A673 (cell line): ENCODE data around the gene TBC1D4. TPM values are rescaled to one million over a fixed set of nuclear protein-coding genes. Genes with fewer than 3 reads are reported as not detected.

ENCODE experiments used
- BruUV-seq: library from RNA; stranded (reverse); fragments of 400-500 nt; replicated peaks from 2 replicates; lab custom pipeline; 2021; lab: Mats Ljungman, UMichigan
- CTCF ChIA-PET: fragments of 300-600 bp; sonication (Branson Sonifier 250); formaldehyde crosslinking; loops from one replicate; lab custom pipeline; 2022; ENCODE audit warnings: antibody characterized with exemption; lab: Charles Lee
- POLR2A ChIA-PET: fragments of 300-600 bp; sonication (Branson Sonifier 250); formaldehyde crosslinking; loops from one replicate; lab custom pipeline; 2022; ENCODE audit warnings: antibody characterized with exemption; ENCODE audit not compliant: low non-redundant PET; lab: Charles Lee
- DNase-seq: peaks from one replicate; pipeline ENCODE4 v3.0.0-alpha.2; 2015; ENCODE audit warnings: low spot score
- H3K27ac ChIP-seq: fragments of 200-600 bp; sonication (generic); 2 replicates; pipeline ENCODE4 v1.5.1; 2016; ENCODE audit warnings: mixed run types, low read depth, mild to moderate bottlenecking, mixed read lengths, antibody characterized with exemption, low read length; ENCODE audit not compliant: poor library complexity, severe bottlenecking
- H3K27me3 ChIP-seq: fragments of 200-600 bp; sonication (generic); replicated peaks from 2 replicates; pipeline ENCODE4 v1.6.1; 2017; ENCODE audit warnings: mixed run types, low read depth, mild to moderate bottlenecking, mixed read lengths, antibody characterized with exemption, low read length; ENCODE audit not compliant: insufficient read depth, poor library complexity
- H3K36me3 ChIP-seq: fragments of 200-600 bp; sonication (generic); 2 replicates; pipeline ENCODE4 v1.6.1; 2016; ENCODE audit warnings: mixed run types, mild to moderate bottlenecking, mixed read lengths, antibody characterized with exemption, low read length; ENCODE audit not compliant: insufficient read depth, poor library complexity, severe bottlenecking
- H3K4me1 ChIP-seq: fragments of 200-600 bp; sonication (generic); 2 replicates; pipeline ENCODE4 v1.6.1; 2017; ENCODE audit warnings: mixed run types, mild to moderate bottlenecking, mixed read lengths, antibody characterized with exemption, low read length; ENCODE audit not compliant: insufficient read depth, poor library complexity, severe bottlenecking
- H3K4me3 ChIP-seq: fragments of 200-600 bp; sonication (generic); 2 replicates; pipeline ENCODE4 v1.5.1; 2016; ENCODE audit warnings: low read depth, mixed run types, mild to moderate bottlenecking, mixed read lengths, low read length; ENCODE audit not compliant: poor library complexity, severe bottlenecking
- H3K9me3 ChIP-seq: fragments of 200-600 bp; sonication (generic); 2 replicates; pipeline ENCODE4 v1.6.1; 2016; ENCODE audit warnings: mixed run types, low read depth, mild to moderate bottlenecking, mixed read lengths, antibody characterized with exemption, low read length; ENCODE audit not compliant: poor library complexity, severe bottlenecking
- EZH2 ChIP-seq: fragments of 200-600 bp; sonication (generic); IDR thresholded peaks from 2 replicates; pipeline ENCODE4 v1.6.1; 2017; ENCODE audit warnings: borderline replicate concordance, low read depth, mild to moderate bottlenecking, mixed read lengths, antibody characterized with exemption, low read length; ENCODE audit not compliant: poor library complexity, severe bottlenecking
- intact Hi-C: fragments of 100-400 bp; cut with micrococcal nuclease; formaldehyde crosslinking; loops from one replicate; pipeline ENCODE4 v1.10.0; 2022; ENCODE audit not compliant: unreplicated experiment
- total RNA-seq: library from RNA; stranded (reverse); gene quantifications from 2 replicates; pipeline ENCODE4 v1.2.3, GENCODE V29; 2021
- TF ChIP-seq, protein P1 (sequence below): fragments of 300-800, 200-600 bp; sonication (generic); conservative IDR thresholded peaks from 2 replicates; pipeline ENCODE4 v1.5.1; 2017; ENCODE audit warnings: low read depth, mild to moderate bottlenecking, antibody characterized with exemption, low read length, moderate library complexity, mixed read lengths

Gene TBC1D4
- total RNA-seq, 1 experiment from 2014 or later = 9.8 TPM

DNA sequence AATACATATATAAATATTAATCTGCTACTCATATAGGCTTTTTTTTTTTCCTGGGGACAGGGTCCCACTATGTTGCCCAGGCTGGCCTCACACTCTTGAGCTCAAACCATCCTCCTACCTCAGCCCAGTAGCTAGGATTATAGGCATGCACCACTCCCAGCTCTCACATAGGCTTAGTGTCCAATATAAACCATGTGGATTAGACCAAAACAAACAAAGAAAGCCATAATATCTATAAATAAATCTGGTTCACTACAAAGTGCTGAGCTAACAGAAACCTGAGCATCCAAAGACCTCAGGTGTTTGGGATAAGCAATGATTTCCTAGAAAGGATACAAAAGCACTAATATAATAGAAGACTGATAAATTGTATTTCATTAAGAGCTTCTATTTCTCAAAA lies 26.0 kb downstream of the TBC1D4 start:
- no peaks in the 10 kb centered on the region for H3K36me3 ChIP-seq
- TF ChIP-seq EZH2 = no peak
- TF ChIP-seq, protein P1, sequence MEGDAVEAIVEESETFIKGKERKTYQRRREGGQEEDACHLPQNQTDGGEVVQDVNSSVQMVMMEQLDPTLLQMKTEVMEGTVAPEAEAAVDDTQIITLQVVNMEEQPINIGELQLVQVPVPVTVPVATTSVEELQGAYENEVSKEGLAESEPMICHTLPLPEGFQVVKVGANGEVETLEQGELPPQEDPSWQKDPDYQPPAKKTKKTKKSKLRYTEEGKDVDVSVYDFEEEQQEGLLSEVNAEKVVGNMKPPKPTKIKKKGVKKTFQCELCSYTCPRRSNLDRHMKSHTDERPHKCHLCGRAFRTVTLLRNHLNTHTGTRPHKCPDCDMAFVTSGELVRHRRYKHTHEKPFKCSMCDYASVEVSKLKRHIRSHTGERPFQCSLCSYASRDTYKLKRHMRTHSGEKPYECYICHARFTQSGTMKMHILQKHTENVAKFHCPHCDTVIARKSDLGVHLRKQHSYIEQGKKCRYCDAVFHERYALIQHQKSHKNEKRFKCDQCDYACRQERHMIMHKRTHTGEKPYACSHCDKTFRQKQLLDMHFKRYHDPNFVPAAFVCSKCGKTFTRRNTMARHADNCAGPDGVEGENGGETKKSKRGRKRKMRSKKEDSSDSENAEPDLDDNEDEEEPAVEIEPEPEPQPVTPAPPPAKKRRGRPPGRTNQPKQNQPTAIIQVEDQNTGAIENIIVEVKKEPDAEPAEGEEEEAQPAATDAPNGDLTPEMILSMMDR = no peak
- H3K27me3 ChIP-seq = no peaks in the 10 kb centered on the region
- H3K4me1 ChIP-seq = no peaks in the 10 kb centered on the region
- H3K9me3 ChIP-seq = no peaks in the 10 kb centered on the region
- ChIA-PET CTCF (no interaction called here), POLR2A (no interaction called here)
- no TSS peak for BruUV-seq
- intact Hi-C loops = no loop called here
- H3K27ac ChIP-seq = no peak overlapping the region
- DNase-seq = no peak
- no peak overlapping the region for H3K4me3 ChIP-seq

DNA sequence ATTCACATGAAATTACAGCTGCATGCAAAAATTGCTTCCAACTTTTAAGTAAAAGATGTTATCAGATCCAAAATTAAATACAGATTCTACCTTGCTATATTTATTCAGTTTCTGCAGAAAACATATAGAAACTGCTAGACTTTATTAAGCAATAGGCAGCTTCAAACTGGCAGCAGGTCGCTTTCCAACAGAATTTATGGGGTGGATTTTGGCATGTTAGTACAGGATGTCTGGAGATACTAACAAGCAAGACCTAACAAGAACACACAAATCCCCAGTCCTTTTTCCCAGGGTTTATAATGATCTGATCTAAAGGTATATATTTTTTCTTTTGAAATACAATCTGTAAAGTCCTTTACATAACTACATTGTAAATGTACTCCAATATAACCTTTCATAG lies 27.5 kb downstream of the TBC1D4 start:
- no peak for DNase-seq
- CTCF ChIA-PET = no interaction called here
- TF ChIP-seq, protein P1 = no peak
- TF ChIP-seq EZH2 = no peak
- intact Hi-C loops = no loop called here
- Histone ChIP-seq H3K27me3 (no peaks in the 10 kb centered on the region), H3K27ac (no peak overlapping the region), H3K36me3 (no peaks in the 10 kb centered on the region), H3K4me3 (no peak overlapping the region), H3K4me1 (no peaks in the 10 kb centered on the region), H3K9me3 (no peaks in the 10 kb centered on the region)
- POLR2A ChIA-PET = no interaction called here
- BruUV-seq = no TSS peak

DNA sequence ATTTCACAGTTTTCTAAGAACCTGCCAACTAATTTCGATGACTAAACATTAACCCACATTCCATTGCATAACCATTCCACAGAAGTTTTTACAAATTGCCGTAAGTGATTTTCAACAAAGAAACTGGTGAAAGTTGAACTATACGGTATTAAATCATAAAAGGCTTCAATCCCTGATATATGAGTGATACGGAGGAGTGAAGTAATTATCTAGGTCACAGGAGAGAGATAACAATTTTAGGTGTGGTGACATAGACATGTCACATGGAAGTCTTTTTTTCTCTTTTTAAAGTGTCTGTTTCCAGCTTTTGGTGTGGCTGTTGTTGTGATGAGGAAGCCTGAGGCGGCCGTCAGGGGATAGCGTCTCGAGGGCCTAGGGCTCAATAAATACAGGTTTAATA lies 29.4 kb downstream of the TBC1D4 start:
- no peaks in the 10 kb centered on the region for H3K9me3 ChIP-seq
- BruUV-seq = no TSS peak
- H3K4me1 ChIP-seq = no peaks in the 10 kb centered on the region
- H3K27me3 ChIP-seq = no peaks in the 10 kb centered on the region
- TF ChIP-seq, protein P1 = no peak
- no peak for TF ChIP-seq EZH2
- intact Hi-C loops = no loop called here
- DNase-seq = no peak
- POLR2A ChIA-PET = no interaction called here
- no peaks in the 10 kb centered on the region for H3K36me3 ChIP-seq
- CTCF ChIA-PET = no interaction called here
- no peak overlapping the region for H3K4me3 ChIP-seq
- no peak overlapping the region for H3K27ac ChIP-seq
